ENCODE data around the gene GPR15LG. TPM values are rescaled to one million over a fixed set of nuclear protein-coding genes. Genes with fewer than 3 reads are reported as not detected.

The GPR15LG gene
- total and polyA plus RNA-seq, 2 donors (not counting 3 experiments of a cell fraction or from before 2014, with no cell fraction given) = not detected

GRCh38 chr10:84190621-84191020 is 17.0 kb downstream of the GPR15LG start:
- dilution Hi-C loops (cut with MboI; ENCODE audit: extremely low pct_ligation_motif_present, low sequenced_read_pairs) = no loop called here
- CTCF ChIA-PET = no interaction called here
- no TSS peak for BruUV-seq (replicated peaks)

More at GRCh38 chr10:84190621-84191020, 17.0 kb downstream of the GPR15LG start:
- POLR2A ChIA-PET = no interaction called here
- Histone ChIP-seq H4K20me1 (replicated peaks; ENCODE audit: control insufficient read depth, extremely low read depth, insufficient read depth, low read length) (no peaks in the 10 kb centered on the region), H3K9ac (replicated peaks; ENCODE audit: extremely low read depth, insufficient read depth, low read length) (no peak overlapping the region), H2AFZ (ENCODE audit: low read depth, low read length) (no peak overlapping the region), H3K27ac (ENCODE audit: insufficient read depth, low read depth, low read length) (no peak overlapping the region), H3K36me3 (ENCODE audit: control insufficient read depth in 2 of 2, extremely low read depth in 1 of 2, insufficient read depth in 2 of 2, low read length in 2 of 2) (no peaks in the 10 kb centered on the region), H3K79me2 (ENCODE audit: control insufficient read depth, insufficient read depth, low read length) (no peaks in the 10 kb centered on the region), H3K4me1 (ENCODE audit: control insufficient read depth, extremely low read depth, insufficient read depth, low read length) (no peaks in the 10 kb centered on the region), H3K9me3 (replicated peaks; ENCODE audit: control insufficient read depth, insufficient read depth, low read length) (no peaks in the 10 kb centered on the region), H3K4me2 (ENCODE audit: insufficient read depth, low read length) (no peak overlapping the region), H3K27me3 (ENCODE audit: control insufficient read depth in 2 of 2, insufficient read depth in 2 of 2, low read length in 2 of 2) (peaks cover 21 to 24% of the 10 kb centered on the region in 2 experiments), H3K9me1 (replicated peaks; ENCODE audit: control insufficient read depth, extremely low read depth, insufficient read depth, low read length) (no peaks in the 10 kb centered on the region), H3K4me3 (replicated peaks in 1 of 3; ENCODE audit: insufficient read depth in 1 of 3, low read depth in 1 of 3, low read length in 3 of 3) (no peak overlapping the region)
- intact Hi-C loops (cut with micrococcal nuclease) = no loop called here
- FAIRE-seq (no peak), DNase-seq (ENCODE audit: low read depth, low spot score) (no peak)
- TF ChIP-seq CTCF (IDR thresholded peaks at IDR 0.05; ENCODE audit: extremely low read depth in 1 of 2, insufficient read depth in 1 of 2, low read depth in 1 of 2, low read length in 2 of 2) (no peak), POLR2AphosphoS5 (IDR thresholded peaks at IDR 0.05; ENCODE audit: insufficient read depth, low read depth, low read length) (no peak), FOS (IDR thresholded peaks at IDR 0.05; ENCODE audit: borderline replicate concordance, insufficient read depth, low read length) (no peak), GATA2 (IDR thresholded peaks at IDR 0.05; ENCODE audit: insufficient read depth, insufficient read length, low read depth, low read length) (no peak), POLR2A (IDR thresholded peaks at IDR 0.05; ENCODE audit: low read depth, low read length) (no peak), EZH2 (IDR thresholded peaks at IDR 0.05; ENCODE audit: borderline replicate concordance, low read depth, low read length, severe bottlenecking) (no peak), JUN (IDR thresholded peaks at IDR 0.05; ENCODE audit: borderline replicate concordance, insufficient read depth, insufficient read length, low read depth) (no peak), MYC (IDR thresholded peaks at IDR 0.05; ENCODE audit: low read depth, low read length) (no peak), MAX (IDR thresholded peaks at IDR 0.05; ENCODE audit: insufficient read depth, insufficient read length) (no peak)

All from endothelial cell of umbilical vein (primary cell).